ENCODE data around the gene OR2G3. TPM values are rescaled to one million over a fixed set of nuclear protein-coding genes. Genes with fewer than 3 reads are reported as not detected.

The OR2G3 gene
- not detected in 2 replicates for polyA plus RNA-seq (2011; rRNA removed)
- polyA plus RNA-seq (2012; cell fraction: cytosol; rRNA removed), result not detected in 2 replicates
- polyA plus RNA-seq (2012; cell fraction: nucleus; rRNA removed), result not detected in 2 replicates
- polyA plus RNA-seq (2017; fragmentation: RNase III; extraction: RNeasy Plus Mini Kit Qiagen cat#74134 plus additional on column Dnase treatment), result not detected in 3 replicates
- not detected in 2 replicates for polyA minus RNA-seq (2011; rRNA and poly(A)+ RNA removed)

DNA sequence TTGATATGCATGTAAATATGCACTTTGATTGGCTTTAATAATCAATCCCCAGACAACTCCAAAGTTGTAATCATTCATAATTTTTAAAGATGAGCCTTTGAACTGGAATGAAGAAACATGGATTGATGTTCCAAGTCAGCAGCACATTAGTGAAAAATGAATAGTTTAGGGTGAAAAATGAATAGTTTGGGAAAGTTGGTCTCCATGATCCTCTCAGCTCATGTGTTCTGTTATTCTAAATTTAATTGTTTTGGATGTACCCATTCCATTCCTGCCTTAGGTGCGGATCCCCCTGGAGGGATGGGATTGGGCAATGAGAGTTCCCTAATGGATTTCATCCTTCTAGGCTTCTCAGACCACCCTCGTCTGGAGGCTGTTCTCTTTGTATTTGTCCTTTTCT lies at the start of gene OR2G3:
TSS of gene OR2G3 (plus strand) at position 301 of the 400 bp plus-strand sequence. CDS start at position 301, 0 bp downstream.
- CTCF ChIA-PET, result no interaction called here
- TF ChIP-seq FOXS1 (CRISPR knock-in tag; IDR thresholded peaks at IDR 0.05), result no peak
- TF ChIP-seq KDM5A (IDR thresholded peaks at IDR 0.05), result no peak
- no peak for TF ChIP-seq EP300 (IDR thresholded peaks at IDR 0.05)
- TF ChIP-seq ESRRA (IDR thresholded peaks at IDR 0.05; ENCODE audit: borderline replicate concordance, low read length), result no peak
- TF ChIP-seq, protein P1, sequence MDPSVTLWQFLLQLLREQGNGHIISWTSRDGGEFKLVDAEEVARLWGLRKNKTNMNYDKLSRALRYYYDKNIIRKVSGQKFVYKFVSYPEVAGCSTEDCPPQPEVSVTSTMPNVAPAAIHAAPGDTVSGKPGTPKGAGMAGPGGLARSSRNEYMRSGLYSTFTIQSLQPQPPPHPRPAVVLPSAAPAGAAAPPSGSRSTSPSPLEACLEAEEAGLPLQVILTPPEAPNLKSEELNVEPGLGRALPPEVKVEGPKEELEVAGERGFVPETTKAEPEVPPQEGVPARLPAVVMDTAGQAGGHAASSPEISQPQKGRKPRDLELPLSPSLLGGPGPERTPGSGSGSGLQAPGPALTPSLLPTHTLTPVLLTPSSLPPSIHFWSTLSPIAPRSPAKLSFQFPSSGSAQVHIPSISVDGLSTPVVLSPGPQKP (IDR thresholded peaks at IDR 0.05; ENCODE audit: low read depth, low read length), result no peak
- TF ChIP-seq ZFP36 (IDR thresholded peaks at IDR 0.05; ENCODE audit: borderline replicate concordance, partially characterized antibody), result no peak
- no peak for TF ChIP-seq JUN (IDR thresholded peaks at IDR 0.05)
- TF ChIP-seq, protein P2, sequence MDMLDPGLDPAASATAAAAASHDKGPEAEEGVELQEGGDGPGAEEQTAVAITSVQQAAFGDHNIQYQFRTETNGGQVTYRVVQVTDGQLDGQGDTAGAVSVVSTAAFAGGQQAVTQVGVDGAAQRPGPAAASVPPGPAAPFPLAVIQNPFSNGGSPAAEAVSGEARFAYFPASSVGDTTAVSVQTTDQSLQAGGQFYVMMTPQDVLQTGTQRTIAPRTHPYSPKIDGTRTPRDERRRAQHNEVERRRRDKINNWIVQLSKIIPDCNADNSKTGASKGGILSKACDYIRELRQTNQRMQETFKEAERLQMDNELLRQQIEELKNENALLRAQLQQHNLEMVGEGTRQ (IDR thresholded peaks at IDR 0.05), result no peak
- no peak for TF ChIP-seq SMC3 (IDR thresholded peaks at IDR 0.05)
- TF ChIP-seq HOXB5 (CRISPR knock-in tag; IDR thresholded peaks at IDR 0.05), result no peak
- TF ChIP-seq CHD4 (IDR thresholded peaks at IDR 0.05; ENCODE audit: borderline replicate concordance), result no peak
- TF ChIP-seq TP53 (CRISPR knock-in tag; IDR thresholded peaks at IDR 0.05), result no peak
- no peak for TF ChIP-seq MAFK (IDR thresholded peaks at IDR 0.05; ENCODE audit: partially characterized antibody)
- TF ChIP-seq NPAS2 (CRISPR knock-in tag; IDR thresholded peaks at IDR 0.05; ENCODE audit: borderline replicate concordance), result no peak
- TF ChIP-seq ZSCAN20 (CRISPR knock-in tag; IDR thresholded peaks at IDR 0.05), result no peak
- no peak for TF ChIP-seq CEBPB (IDR thresholded peaks at IDR 0.05)
- TF ChIP-seq FOSL2 (IDR thresholded peaks at IDR 0.05), result no peak
- no peak for TF ChIP-seq FOSL2 (CRISPR knock-in tag; IDR thresholded peaks at IDR 0.05)
- FAIRE-seq (no peak), DNase-seq (ENCODE audit: low read depth in 1 of 2, low spot score in 1 of 2) (no peak), ATAC-seq (no peak)
- Histone ChIP-seq H3K4me2 (no peak within 1 kb of the TSS), H3K4me1 (no peaks in the 10 kb centered on the region), H3K27ac (no peak within 1 kb of the TSS), H3K4me3 (no peak within 1 kb of the TSS), H3K9me3 (peaks cover 2% of the 10 kb centered on the region; the same call in 1 of the 3 replicates)
- WGBS (ENCODE audit: missing lambda C conversion rate), result 6% methylated on average over 2 of the region's 2 CpGs
- POLR2A ChIA-PET, result no interaction called here

DNA sequence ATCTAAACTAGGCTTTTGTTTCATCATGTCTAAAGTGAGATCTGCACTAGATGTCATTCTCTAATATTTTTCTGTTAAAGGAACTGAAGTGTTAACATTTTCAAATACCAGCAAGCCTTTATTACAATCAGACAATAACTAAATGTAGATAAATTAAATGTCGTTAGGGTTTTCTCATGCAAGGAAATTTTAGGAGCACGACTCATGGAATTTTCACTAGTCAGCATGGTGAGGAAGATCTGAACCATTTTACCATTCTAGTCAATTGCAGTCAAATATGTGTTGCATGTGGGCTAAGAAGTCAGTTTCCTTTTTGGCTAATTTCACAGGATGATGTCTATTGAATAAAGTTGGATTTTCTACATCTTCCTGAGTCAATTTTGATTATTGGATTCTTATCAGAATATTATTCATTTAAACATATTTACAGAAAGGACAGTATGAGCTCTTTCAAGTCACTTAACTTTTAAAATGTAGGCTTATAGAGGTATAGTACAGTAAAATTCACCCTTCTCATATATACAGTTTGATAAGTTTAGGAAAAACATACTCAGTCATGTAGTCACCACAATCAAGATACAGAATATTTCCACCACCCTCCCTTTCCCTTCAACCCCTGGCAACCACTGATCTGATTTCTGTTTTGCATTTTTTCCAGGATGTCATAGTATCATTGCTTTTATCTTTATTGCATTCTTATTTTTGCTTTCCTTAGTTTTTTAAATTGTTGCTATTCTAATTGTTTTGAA lies 47.3 kb upstream of the OR2G3 start:
- DNase-seq (ENCODE audit: low read depth in 1 of 2, low spot score in 1 of 2) (no peak), ATAC-seq (no peak), FAIRE-seq (no peak)
- POLR2A ChIA-PET, result no interaction called here
- CTCF ChIA-PET, result no interaction called here
- Histone ChIP-seq H3K9me3 (no peaks in the 10 kb centered on the region; the same call in 2 of the 3 replicates), H3K4me1 (no peaks in the 10 kb centered on the region), H3K27ac (no peak overlapping the region), H3K4me2 (no peak overlapping the region), H3K4me3 (no peak overlapping the region)
- TF ChIP-seq HMGXB4 (CRISPR knock-in tag; IDR thresholded peaks at IDR 0.05; ENCODE audit: borderline replicate concordance), result no peak
- TF ChIP-seq CBX2 (IDR thresholded peaks at IDR 0.05; ENCODE audit: borderline replicate concordance, low read depth), result no peak
- WGBS (ENCODE audit: missing lambda C conversion rate), result 2% methylated on average over 2 of the region's 2 CpGs
